T-helper 1 cell (primary cell): Measurements from ENCODE around the gene ANKRA2.

ENCODE experiments used
- DNase-seq, 5 donors: peaks; one replicate each; pipeline ENCODE4 v3.0.0-alpha.2; 2012 to 2020
- total RNA-seq, 4 donors: gene quantifications; one replicate each; lab custom pipeline; 2026; lab: John Stamatoyannopoulos, UW

The ANKRA2 gene
- 24.1 to 38.2 (median 30.7) reads per million in 4 donors for total RNA-seq

- DNase-seq = peak; percentile 95 to 99 (median 97)
Measured at GRCh38 chr5:73565139-73565968, at the start of gene ANKRA2, which contains the start of gene UTP15. Gene ANKRA2, minus strand, starts transcription at chr5:73565639. Its CDS starts 2,758 bp downstream, at chr5:73562881. Gene UTP15, plus strand, starts transcription at chr5:73565743. Its CDS starts 1,602 bp downstream, at chr5:73567345.

GRCh38 chr5:73615085-73615484, 49.6 kb upstream of the ANKRA2 start:
- DNase-seq = no peak

GRCh38 chr5:73612799-73613198, 47.4 kb upstream of the ANKRA2 start:
- no peak for DNase-seq

- DNase-seq = no peak
Measured at GRCh38 chr5:73607228-73607627, 41.8 kb upstream of the ANKRA2 start.

GRCh38 chr5:73606206-73606753, 40.8 kb upstream of the ANKRA2 start:
- DNase-seq = no peak

- no peak for DNase-seq
Measured at GRCh38 chr5:73605223-73606087, 40.0 kb upstream of the ANKRA2 start.

DNA sequence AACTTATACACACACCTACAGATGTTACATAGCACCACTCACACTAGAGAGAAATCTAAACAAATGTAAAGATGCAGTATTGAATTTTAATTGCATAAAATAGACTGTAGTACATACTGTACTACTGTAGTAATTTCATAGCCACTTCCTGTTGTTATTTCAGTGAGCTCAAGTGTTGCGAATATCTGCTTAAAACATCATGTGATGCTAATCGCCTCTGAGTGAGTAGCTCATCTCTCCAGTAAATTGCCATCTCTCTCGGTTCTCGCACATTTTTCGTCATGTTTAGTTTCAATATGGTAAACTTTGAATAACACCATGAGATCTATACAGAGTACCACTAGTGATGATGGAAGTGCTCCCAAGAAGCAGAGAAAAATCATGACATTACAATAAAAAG, 38.6 kb upstream of the ANKRA2 start:
- no peak for DNase-seq

- DNase-seq = no peak
Measured at GRCh38 chr5:73599380-73599779, 33.9 kb upstream of the ANKRA2 start.

DNA sequence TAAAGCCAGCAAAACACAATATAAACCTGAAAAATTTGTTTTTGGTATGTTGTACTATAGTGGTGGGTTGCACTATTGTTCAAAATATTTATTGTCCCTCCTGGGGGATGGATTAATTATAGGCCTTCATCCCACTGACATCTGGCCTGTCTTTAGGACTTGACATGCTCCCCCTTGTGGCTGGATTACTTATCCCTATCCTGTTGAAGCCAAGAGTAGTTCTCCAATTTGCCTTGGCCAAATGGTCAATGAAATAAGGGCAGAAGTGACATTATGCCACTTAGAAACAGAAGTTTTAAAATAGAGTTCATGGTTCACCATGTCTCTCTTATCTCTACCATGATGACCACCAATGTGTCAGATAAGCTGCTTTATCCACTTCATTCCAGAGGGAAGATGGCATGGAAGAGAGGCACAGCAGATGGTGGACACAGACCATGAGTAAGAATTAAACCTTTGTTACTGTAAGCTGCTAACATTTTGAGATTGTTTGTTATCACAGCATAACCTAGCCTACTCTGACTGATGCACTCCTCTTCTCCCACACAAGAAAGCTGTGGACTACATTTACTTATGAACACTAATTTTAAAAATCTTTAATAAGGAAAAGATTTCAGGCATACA, 31.4 kb upstream of the ANKRA2 start:
- DNase-seq = no peak

DNA sequence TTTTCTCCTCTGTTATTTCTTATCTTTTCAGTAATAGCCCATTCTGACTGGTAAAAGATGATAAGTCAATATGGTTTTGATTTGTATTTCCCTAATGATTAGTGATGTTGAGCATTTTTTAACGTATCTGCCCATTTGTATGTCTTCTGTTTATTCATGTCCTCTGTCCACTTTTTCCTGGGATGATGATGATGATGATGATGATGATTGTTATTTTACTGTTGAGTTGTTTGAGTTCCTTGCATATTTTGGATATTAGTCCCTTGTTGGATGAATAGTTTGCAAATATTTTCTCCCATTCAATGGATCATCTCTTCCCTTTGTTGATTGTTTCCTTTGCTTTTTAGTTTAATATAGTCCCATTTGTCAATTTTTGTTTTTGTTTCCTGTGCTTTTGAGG, 27.1 kb upstream of the ANKRA2 start:
- DNase-seq = no peak

GRCh38 chr5:73591698-73592501, 26.5 kb upstream of the ANKRA2 start:
- no peak for DNase-seq

DNA sequence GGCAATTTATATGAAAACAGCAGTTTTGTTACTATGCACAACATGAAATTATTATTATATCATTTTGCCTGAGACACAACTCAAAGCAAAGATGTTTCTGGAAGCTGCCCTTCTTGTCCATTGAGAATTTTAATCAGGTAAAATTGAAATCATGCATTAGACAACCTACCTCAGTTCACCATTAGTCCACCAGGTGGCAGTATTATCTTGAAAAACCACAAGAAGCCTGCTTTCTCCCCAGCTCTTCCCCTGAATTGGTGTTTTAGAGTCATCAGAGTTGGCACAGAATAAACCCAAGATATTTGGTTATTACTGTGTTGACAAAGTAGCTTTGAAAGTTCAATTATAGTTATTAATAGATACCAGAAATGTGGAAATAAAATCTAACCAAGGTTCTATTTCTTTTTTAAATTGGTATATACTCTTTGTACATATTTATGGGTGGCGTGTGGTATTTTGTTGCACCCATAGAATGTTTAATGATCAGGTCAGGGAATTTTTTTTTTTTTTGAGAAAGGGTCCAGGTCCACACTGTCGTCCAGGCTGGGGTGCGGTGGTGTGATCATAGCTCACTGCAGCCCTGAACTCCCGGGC, 25.8 kb upstream of the ANKRA2 start:
- peak in 4 of 5 donors; percentile 15 to 60 (median 49) for DNase-seq

GRCh38 chr5:73587923-73588322, 22.5 kb upstream of the ANKRA2 start:
- no peak for DNase-seq

- no peak for DNase-seq
Measured at GRCh38 chr5:73582285-73583145, 17.1 kb upstream of the ANKRA2 start.

GRCh38 chr5:73565969-73566547, 619 bp upstream of the ANKRA2 start:
- no peak for DNase-seq

GRCh38 chr5:73564675-73565074, 764 bp downstream of the ANKRA2 start:
- DNase-seq = peak in 2 of 5 donors; percentile 7 to 17

- DNase-seq = no peak
Measured at GRCh38 chr5:73564018-73564417, 1.4 kb downstream of the ANKRA2 start.

DNA sequence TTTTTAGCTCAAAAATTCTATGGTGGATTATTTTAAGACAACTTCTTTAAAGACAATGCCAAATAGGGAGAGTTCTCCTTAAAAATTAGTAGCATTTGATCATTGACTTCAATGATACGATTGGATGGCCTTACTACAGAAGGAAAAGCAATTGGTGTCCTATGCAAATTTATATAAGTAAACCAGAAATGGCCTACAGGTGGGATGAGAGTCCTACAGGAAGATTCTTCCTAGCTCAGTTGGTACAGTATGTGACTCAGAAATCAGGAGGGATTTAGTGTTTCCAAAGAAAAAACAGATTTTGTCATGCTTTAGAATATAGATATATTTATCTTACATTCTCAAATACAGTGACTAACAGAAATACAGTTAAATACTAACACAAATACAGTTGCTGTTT, 6.5 kb downstream of the ANKRA2 start:
- DNase-seq = no peak

GRCh38 chr5:73552642-73553041, 12.8 kb downstream of the ANKRA2 start:
- DNase-seq = no peak

DNA sequence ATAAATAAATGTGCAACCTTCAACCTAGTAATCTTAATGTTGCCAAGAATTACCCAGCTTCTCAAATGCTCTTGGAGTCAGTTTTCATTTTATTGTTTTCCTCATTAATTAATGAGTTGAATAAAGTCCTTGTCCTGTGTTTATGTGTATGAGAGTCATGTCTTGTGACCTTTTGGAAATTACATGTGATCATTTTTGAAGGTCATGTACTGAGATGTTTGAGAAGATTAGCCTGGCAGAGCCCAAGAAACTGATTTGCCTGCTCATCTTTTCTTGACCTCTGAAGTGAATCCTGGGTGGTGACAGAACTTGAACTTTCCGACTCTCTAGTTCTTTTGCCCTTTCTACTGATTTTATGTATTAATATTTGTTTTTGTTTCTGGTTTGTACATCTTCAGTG, 15.4 kb downstream of the ANKRA2 start:
- no peak for DNase-seq
